ENCODE data around the gene ARHGEF26.

DNA sequence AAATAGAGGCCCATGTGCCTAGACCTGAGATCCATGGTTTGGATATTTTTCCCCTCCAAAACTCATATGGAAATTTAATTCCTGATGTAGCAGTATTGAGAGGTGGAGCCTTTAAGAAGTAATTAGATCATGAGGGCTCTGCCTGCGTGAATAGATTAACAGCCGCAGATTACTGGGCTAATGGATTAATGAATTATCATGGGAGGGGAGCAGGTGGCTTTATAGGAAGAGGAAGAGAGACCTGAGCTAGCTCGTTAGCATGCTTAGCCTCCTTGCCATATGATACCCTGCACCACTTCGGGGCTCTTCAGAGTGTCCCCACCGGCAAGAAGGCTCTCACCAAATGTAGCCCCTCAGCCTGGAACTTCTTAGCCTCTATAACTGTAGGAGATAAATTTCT is 15.8 kb downstream of the ARHGEF26 start:
- TF ChIP-seq, protein P1, sequence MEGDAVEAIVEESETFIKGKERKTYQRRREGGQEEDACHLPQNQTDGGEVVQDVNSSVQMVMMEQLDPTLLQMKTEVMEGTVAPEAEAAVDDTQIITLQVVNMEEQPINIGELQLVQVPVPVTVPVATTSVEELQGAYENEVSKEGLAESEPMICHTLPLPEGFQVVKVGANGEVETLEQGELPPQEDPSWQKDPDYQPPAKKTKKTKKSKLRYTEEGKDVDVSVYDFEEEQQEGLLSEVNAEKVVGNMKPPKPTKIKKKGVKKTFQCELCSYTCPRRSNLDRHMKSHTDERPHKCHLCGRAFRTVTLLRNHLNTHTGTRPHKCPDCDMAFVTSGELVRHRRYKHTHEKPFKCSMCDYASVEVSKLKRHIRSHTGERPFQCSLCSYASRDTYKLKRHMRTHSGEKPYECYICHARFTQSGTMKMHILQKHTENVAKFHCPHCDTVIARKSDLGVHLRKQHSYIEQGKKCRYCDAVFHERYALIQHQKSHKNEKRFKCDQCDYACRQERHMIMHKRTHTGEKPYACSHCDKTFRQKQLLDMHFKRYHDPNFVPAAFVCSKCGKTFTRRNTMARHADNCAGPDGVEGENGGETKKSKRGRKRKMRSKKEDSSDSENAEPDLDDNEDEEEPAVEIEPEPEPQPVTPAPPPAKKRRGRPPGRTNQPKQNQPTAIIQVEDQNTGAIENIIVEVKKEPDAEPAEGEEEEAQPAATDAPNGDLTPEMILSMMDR (IDR thresholded peaks at IDR 0.05), result no peak
- no peak for TF ChIP-seq POLR2A (IDR thresholded peaks at IDR 0.05)
